DMS 273 (cell line): ENCODE results near the gene ARHGAP8.
"Not testable (repeated sequence)": the region's sequence is repeated elsewhere in the genome, so short reads cannot be mapped to it uniquely, and the experiment has no call there.

Experiments used
- DNase-seq: peaks from one replicate; lab custom pipeline; 2025; ENCODE audit not compliant: unreplicated experiment; lab: John Stamatoyannopoulos, UW

ARHGAP8 gene

GRCh38 chr22:44884968-44885805 is 132.8 kb downstream of the ARHGAP8 start:
- DNase-seq = no peak

- DNase-seq = no peak
These were observed 133.5 kb downstream of the ARHGAP8 start for GRCh38 chr22:44885806-44886360.

GRCh38 chr22:44887941-44888366 is 135.6 kb downstream of the ARHGAP8 start:
- DNase-seq = no peak

GRCh38 chr22:44888491-44889254 is 136.3 kb downstream of the ARHGAP8 start:
- DNase-seq = no peak

GRCh38 chr22:44889255-44889878 is 137.0 kb downstream of the ARHGAP8 start:
- DNase-seq = no peak

GRCh38 chr22:44890416-44891292 is 138.3 kb downstream of the ARHGAP8 start:
- DNase-seq = no peak

GRCh38 chr22:44891293-44891747 is 138.9 kb downstream of the ARHGAP8 start:
- no peak for DNase-seq

- no peak for DNase-seq
These were observed 139.4 kb downstream of the ARHGAP8 start for GRCh38 chr22:44891791-44892190.

GRCh38 chr22:44892243-44892642 is 139.9 kb downstream of the ARHGAP8 start:
- DNase-seq = no peak

- no peak for DNase-seq
These were observed 140.7 kb downstream of the ARHGAP8 start for GRCh38 chr22:44892803-44893730.

- no peak for DNase-seq
These were observed 141.3 kb downstream of the ARHGAP8 start for GRCh38 chr22:44893731-44894080.

- DNase-seq = no peak
These were observed 141.9 kb downstream of the ARHGAP8 start for GRCh38 chr22:44894321-44894720.

GRCh38 chr22:44894782-44895181 is 142.4 kb downstream of the ARHGAP8 start:
- DNase-seq = no peak

- DNase-seq = no peak
These were observed 143.1 kb downstream of the ARHGAP8 start for GRCh38 chr22:44895296-44896055.

- DNase-seq = no peak
These were observed 145.9 kb downstream of the ARHGAP8 start for GRCh38 chr22:44898236-44898635.

- DNase-seq = peak; percentile 17
These were observed 148.9 kb downstream of the ARHGAP8 start for GRCh38 chr22:44901301-44901700.

GRCh38 chr22:44903164-44903563 is 150.8 kb downstream of the ARHGAP8 start:
- DNase-seq = not testable (repeated sequence)

- peak; percentile 9 for DNase-seq
These were observed 152.2 kb downstream of the ARHGAP8 start for GRCh38 chr22:44904492-44905152.
